Subcutaneous adipose tissue (tissue), 4 donors: ENCODE results near the gene TMEM86A. TPM values are rescaled to one million over a fixed set of nuclear protein-coding genes. Genes with fewer than 3 reads are reported as not detected.

Source experiments
- total RNA-seq, 4 donors: library from RNA; depleted of rRNA; stranded (reverse); fragments of >200 nt; gene quantifications; one replicate each; pipeline ENCODE4 v1.1.0, GENCODE V29; 2016
- TF ChIP-seq, protein P1 (sequence below): fragments of 450-650 bp; IDR thresholded peaks from one replicate; pipeline ENCODE4 v1.5.1; 2016; ENCODE audit warnings: low read depth, mild to moderate bottlenecking, control low read depth, antibody characterized with exemption, moderate library complexity

Gene TMEM86A
- total RNA-seq, 4 donors from 2014 or later = 3.4 to 16.1 (median 10.1) TPM

DNA sequence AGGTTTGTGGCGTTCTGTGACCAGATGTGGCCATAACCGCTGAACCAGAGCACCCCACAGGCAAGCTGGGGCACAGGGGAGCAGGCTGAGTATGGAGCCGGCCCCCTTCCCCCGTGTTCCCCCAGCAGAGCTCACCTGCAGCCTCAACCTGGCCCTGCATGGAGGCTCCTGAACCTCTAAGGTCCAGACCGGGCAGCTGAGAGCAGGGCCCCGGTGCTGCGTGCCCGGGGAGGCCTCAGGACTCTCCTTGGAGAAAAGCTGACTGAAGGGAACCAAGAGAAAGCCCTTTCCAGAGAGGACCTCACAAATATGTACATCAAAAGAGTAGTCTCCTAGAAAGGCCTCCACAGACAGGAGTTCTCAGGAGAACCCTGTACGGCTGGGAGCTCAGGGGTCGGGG, 44.8 kb downstream of the TMEM86A start:
- TF ChIP-seq, protein P1, sequence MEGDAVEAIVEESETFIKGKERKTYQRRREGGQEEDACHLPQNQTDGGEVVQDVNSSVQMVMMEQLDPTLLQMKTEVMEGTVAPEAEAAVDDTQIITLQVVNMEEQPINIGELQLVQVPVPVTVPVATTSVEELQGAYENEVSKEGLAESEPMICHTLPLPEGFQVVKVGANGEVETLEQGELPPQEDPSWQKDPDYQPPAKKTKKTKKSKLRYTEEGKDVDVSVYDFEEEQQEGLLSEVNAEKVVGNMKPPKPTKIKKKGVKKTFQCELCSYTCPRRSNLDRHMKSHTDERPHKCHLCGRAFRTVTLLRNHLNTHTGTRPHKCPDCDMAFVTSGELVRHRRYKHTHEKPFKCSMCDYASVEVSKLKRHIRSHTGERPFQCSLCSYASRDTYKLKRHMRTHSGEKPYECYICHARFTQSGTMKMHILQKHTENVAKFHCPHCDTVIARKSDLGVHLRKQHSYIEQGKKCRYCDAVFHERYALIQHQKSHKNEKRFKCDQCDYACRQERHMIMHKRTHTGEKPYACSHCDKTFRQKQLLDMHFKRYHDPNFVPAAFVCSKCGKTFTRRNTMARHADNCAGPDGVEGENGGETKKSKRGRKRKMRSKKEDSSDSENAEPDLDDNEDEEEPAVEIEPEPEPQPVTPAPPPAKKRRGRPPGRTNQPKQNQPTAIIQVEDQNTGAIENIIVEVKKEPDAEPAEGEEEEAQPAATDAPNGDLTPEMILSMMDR = no peak

DNA sequence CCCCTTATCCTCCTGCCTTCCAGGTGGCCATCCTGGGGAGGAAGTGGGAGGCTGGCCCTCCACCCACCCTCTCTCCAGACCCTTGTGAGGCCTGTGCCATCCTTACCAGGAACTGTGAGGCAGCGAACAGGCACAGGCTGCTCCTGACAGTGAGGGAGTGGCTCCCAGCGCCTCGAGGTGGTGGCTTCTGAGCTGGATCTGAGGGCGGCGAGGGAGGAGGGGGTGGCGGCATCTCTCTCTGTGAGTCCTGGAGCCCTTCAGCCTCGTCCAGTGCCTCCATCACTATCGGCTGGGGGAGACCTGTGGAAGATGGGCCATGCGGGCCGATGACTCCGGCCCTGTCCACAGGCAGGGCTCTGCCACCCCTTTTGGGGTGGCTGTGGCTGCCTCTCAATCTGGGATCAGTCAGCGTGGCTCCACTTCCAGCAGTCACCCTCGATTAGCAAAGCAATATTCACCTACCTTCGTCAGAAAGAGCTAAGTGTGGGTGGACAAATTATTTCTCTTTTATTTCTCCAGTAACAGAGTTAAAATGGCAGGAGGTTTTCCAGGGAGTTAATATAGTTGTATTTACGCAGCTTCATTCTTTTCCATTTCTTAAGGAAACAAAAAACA, 45.4 kb downstream of the TMEM86A start:
- TF ChIP-seq, protein P1 = no peak

DNA sequence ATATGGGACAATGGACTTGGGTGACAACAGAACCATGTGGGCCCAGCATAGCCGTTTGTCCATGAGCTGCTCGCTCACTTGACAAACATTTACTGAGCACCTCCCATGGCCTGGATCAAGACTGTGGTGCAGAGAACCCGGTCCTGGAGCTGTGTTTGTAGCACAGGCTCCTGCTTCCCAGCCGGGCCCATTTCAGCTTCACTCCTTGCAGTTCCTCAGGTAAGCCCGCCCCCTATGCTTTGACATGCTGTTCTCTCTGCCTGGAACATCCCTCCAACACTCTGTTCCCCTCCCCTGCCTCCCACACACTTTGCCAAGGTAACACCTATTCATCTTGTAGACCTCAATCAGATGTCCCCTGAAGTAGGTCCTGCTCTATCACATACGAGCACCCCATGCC, 46.7 kb downstream of the TMEM86A start:
- TF ChIP-seq, protein P1 = no peak

DNA sequence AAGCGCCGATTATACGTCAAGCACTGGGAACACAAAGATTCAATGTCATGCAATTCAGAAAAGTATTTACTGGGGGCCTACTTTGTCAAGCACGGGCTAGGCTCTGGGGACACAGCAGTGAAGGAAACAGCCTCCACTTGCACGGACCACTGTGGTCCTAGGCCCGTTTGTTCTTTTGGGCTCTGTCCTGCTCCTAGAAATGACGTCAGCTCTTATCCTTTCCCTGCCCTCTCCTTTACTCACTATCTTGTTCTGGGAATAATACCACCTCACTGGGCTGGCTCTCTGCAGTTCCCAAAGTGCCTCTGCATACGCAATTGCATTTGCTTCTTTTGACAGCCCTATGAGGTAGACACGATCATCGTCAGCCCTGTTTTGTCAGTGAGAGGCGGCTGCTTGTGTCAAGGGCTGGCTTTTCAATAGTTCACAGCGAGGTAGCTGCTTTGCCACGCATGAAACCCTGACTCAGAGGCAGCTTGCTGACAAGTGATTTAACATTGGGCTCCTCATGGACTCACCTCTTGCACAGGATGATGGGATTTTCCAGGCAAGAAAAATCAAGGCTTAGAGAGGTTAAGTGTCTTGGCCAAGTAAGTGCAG, 50.3 kb downstream of the TMEM86A start:
- TF ChIP-seq, protein P1 = no peak

DNA sequence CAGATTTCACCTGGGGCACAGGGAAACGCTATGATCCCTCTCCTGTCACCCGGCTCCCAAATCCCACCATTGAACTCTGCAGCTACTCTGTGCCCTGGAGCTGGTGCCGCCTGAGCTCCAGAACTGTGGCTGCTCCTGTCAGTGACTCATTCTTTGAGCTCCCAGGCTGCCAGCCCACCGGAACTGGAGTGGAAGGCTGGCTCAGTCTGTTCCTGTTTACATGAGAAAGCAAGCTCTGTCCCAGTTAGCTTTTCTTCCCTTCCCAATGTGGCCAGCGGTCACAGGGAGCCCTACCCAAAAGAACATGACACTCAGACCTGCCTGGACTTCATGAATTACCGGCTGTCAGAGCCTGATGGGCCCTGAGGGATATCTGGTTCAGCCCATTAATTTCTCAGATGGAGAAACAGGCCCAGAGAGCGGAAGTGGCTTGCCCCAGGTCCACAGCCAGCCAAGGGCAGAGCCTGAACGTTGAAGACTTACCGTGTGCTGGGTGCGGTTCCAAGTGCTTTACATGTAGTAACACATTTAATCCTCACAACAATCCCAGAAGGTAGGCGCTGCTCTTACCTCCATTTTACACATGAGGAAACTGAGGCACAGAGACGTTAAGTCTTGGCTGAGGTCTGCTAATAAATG, 51.2 kb downstream of the TMEM86A start:
- TF ChIP-seq, protein P1 = no peak

DNA sequence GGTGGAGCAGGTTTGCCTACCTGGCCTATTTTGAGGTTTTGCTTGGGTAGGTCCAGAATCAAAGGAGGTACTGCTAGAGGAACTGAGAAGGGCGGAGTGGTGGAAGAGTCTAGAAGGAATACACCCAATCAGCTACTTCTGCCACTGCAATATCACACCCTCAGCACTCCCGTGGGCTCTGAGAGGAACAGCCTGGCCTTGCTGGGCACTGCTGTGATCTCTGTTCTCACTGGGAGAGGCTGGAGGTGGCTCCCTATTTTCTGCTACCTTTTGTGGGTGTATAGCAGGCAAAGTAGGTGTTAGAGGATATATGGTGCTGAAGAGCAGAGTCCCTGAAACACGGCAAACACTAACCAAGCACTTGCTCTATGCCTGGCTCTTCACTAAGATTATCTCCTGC, 52.4 kb downstream of the TMEM86A start:
- TF ChIP-seq, protein P1 = no peak

DNA sequence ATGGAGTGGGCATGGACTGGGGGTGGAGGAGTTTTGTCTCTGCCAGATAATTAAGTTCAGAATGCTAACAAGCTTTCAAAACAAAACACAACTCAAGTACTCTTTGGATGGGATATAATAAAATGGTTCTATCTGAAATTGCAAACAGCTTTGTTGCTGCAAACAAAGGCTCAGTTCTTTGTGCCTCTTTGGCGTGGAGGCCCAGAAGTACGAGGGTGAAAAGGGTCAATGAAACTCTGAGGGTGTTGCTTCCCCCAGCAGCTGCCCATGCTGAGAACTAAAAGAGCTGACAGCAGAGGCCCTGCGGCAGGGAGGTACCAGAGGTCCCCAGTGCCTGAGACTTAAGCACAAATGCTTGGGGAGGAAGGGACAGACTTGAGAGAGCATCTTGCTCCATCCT, 53.9 kb downstream of the TMEM86A start:
- TF ChIP-seq, protein P1 = no peak
